HG03280 (cell line): ENCODE data around the gene PDCD5.

Experiments used
- ATAC-seq: cut with Tn5 transposase; IDR thresholded peaks from one replicate; pipeline ENCODE4 v1.9.1; 2021; ENCODE audit warnings: mild to moderate bottlenecking, moderate library complexity; ENCODE audit not compliant: unreplicated experiment

The PDCD5 gene

GRCh38 chr19:32630338-32630737, 49.3 kb downstream of the PDCD5 start:
- ATAC-seq: no peak

GRCh38 chr19:32631381-32631780, 50.4 kb downstream of the PDCD5 start:
- no peak for ATAC-seq
